Adrenal gland (tissue), 12 donors: ENCODE data around the gene LYPD8. TPM values are rescaled to one million over a fixed set of nuclear protein-coding genes. Genes with fewer than 3 reads are reported as not detected.

ENCODE experiments used
- DNase-seq, 7 donors: peaks; one replicate each; pipeline ENCODE4 v3.0.0-alpha.2; 2019 to 2020
- H3K27ac ChIP-seq, 5 donors: fragments of 200-600 bp; sonication (generic) in 4 of 5; 1 replicate in 3 of 5; 2 replicates in 2 of 5; pipeline versions ENCODE4 v1.5.1 to v1.8.0; 2016 to 2020; ENCODE audit warnings: mild to moderate bottlenecking in 1 of 5
- H3K27me3 ChIP-seq: fragments of 200-600 bp; 2 replicates; pipeline ENCODE4 v1.8.0; 2021
- H3K36me3 ChIP-seq, 2 donors: fragments of 200-600 bp; replicated peaks in 1 of 2; 1 replicate in 1 of 2; 2 replicates in 1 of 2; pipeline versions ENCODE4 v1.5.1 to v1.8.0; 2018 to 2022
- H3K4me1 ChIP-seq, 2 donors: fragments of 200-600 bp; replicated peaks in 1 of 2; 1 replicate in 1 of 2; 2 replicates in 1 of 2; pipeline versions ENCODE4 v1.5.1 to v1.8.0; 2018 to 2021
- H3K4me3 ChIP-seq, 4 donors: fragments of 200-600 bp; sonication (generic) in 3 of 4; one replicate each; pipeline ENCODE4 v1.5.1; 2016 to 2018
- H3K9me3 ChIP-seq, 3 donors: fragments of 200-600 bp; sonication (generic) in 1 of 3; replicated peaks in 1 of 3; 1 replicate in 2 of 3; 2 replicates in 1 of 3; pipeline versions ENCODE4 v1.5.1 to v1.8.0; 2016 to 2021
- CTCF ChIP-seq, 6 experiments: fragments of 450-650 bp in 4 of 6; fragments of 200-600 bp in 2 of 6; sonication (generic) in 1 of 6; IDR thresholded peaks; 1 replicate in 5 of 6; 2 replicates in 1 of 6; pipeline versions ENCODE4 v1.5.1 to v1.8.0; 2016 to 2021; ENCODE audit warnings: antibody characterized with exemption in 6 of 6, mild to moderate bottlenecking in 2 of 6, moderate library complexity in 1 of 6
- POLR2A ChIP-seq, 2 donors: fragments of 450-650 bp; IDR thresholded peaks; one replicate each; pipeline ENCODE4 v1.6.1; 2017; ENCODE audit warnings: antibody characterized with exemption in 2 of 2, mild to moderate bottlenecking in 2 of 2, moderate library complexity in 1 of 2
- WGBS, 4 donors: extraction: QIAGEN DNeasy Blood & Tissue Kit in 2 of 4; methylation state at CpG; one replicate each; pipeline versions ENCODE4 v1.1.5 to v1.1.7; 2013 to 2017; 5-methylcytosine and 5-hydroxymethylcytosine counted together
- intact Hi-C, 2 donors: fragments of 100-400 bp; cut with DNase I; formaldehyde crosslinking; loops; one replicate each; pipeline versions ENCODE4 v1.14.1 to v1.15.0; 2022 to 2023
- polyA plus RNA-seq, 3 donors: library from polyadenylated mRNA; stranded (reverse); fragments of 200-250 nt in 2 of 3; fragments of 350-450 nt in 1 of 3; fragmentation: Illumina TruSeq in 1 of 3; extraction: RNeasy Lipid Tissue Mini Kit (QIAGEN cat#74804) in 1 of 3; gene quantifications; one replicate each; pipeline ENCODE4 v1.2.3, GENCODE V29; 2013 to 2014
- total RNA-seq, 9 donors: library from RNA; depleted of rRNA in 4 of 9; stranded (reverse); fragments of >200 nt in 4 of 9; fragments of 120-200 nt in 1 of 9; fragmentation: NEBNext Ultra II Directional in 1 of 9; extraction: Animal tissue kit (Norgen Biotek cat#: 25700) in 1 of 9; gene quantifications; one replicate each; pipeline versions ENCODE4 v1.1.0 to v1.2.4, GENCODE V29; 2013 to 2023
- donor health status: healthy with polysubstance abuse.
- donor health status: Bipolar disorder and iron deficiency.
- donor health status: DM: yes; HTN: yes; CAD: no.
- donor health status: DM: no; HTN: no; CAD: no.
- donor health status: DM: no; HTN: no; CAD: no.
- donor health status: DM: yes; HTN: yes; CAD: no.

LYPD8 gene
- total and polyA plus RNA-seq, 12 donors: 0.13 TPM; not detected in 11

GRCh38 chr1:248730507-248731335, 24.8 kb downstream of the LYPD8 start:
- WGBS, 4 donors: 76 to 81% (median 78%) methylated on average over 13 of the region's 13 CpGs
- intact Hi-C loops: no loop called here
- DNase-seq: no peak

GRCh38 chr1:248714248-248714647, 41.3 kb downstream of the LYPD8 start:
- H3K4me1 ChIP-seq: no peaks in the 10 kb centered on the region
- DNase-seq: no peak
- no peak overlapping the region for H3K27ac ChIP-seq
- no peaks in the 10 kb centered on the region for H3K27me3 ChIP-seq
- peaks cover 0 to 6% (median 0%) of the 10 kb centered on the region in 3 donors for H3K9me3 ChIP-seq
- H3K36me3 ChIP-seq: no peaks in the 10 kb centered on the region
- intact Hi-C loops: no loop called here
- 38 to 54% (median 45%) methylated on average over 3 of the region's 3 CpGs for WGBS, 4 donors
- TF ChIP-seq POLR2A (IDR thresholded peaks at IDR 0.05): no peak
- TF ChIP-seq CTCF (IDR thresholded peaks at IDR 0.05): no peak
- no peak overlapping the region for H3K4me3 ChIP-seq

More at GRCh38 chr1:248730507-248731335, 24.8 kb downstream of the LYPD8 start:
- no peak overlapping the region for H3K4me3 ChIP-seq
- H3K36me3 ChIP-seq: no peaks in the 10 kb centered on the region
- H3K4me1 ChIP-seq: no peaks in the 10 kb centered on the region
- no peaks in the 10 kb centered on the region for H3K9me3 ChIP-seq
- H3K27ac ChIP-seq: no peak overlapping the region
- no peaks in the 10 kb centered on the region for H3K27me3 ChIP-seq
- no peak for TF ChIP-seq POLR2A (IDR thresholded peaks at IDR 0.05)
- TF ChIP-seq CTCF (IDR thresholded peaks at IDR 0.05): no peak

- no peak for TF ChIP-seq POLR2A (IDR thresholded peaks at IDR 0.05)
- TF ChIP-seq CTCF (IDR thresholded peaks at IDR 0.05): no peak
- DNase-seq: no peak
- no peaks in the 10 kb centered on the region for H3K9me3 ChIP-seq
- H3K27ac ChIP-seq: no peak overlapping the region
- H3K36me3 ChIP-seq: no peaks in the 10 kb centered on the region
- WGBS, 4 donors: 62 to 72% (median 71%) methylated on average over 4 of the region's 4 CpGs
- intact Hi-C loops: no loop called here
- no peaks in the 10 kb centered on the region for H3K4me1 ChIP-seq
- H3K27me3 ChIP-seq: no peaks in the 10 kb centered on the region
- no peak overlapping the region for H3K4me3 ChIP-seq
Measured at GRCh38 chr1:248710305-248710900, 45.2 kb downstream of the LYPD8 start.

- Histone ChIP-seq H3K36me3 (no peaks in the 10 kb centered on the region), H3K4me3 (no peak overlapping the region), H3K4me1 (no peaks in the 10 kb centered on the region), H3K9me3 (no peaks in the 10 kb centered on the region), H3K27me3 (no peaks in the 10 kb centered on the region), H3K27ac (no peak overlapping the region)
- DNase-seq: no peak
- TF ChIP-seq CTCF (IDR thresholded peaks at IDR 0.05) (no peak), POLR2A (IDR thresholded peaks at IDR 0.05) (no peak)
- intact Hi-C loops: no loop called here
- 54 to 62% (median 57%) methylated on average over 2 of the region's 2 CpGs for WGBS, 4 donors
Measured at GRCh38 chr1:248704606-248705005, 51.0 kb downstream of the LYPD8 start.
